Dendritic cell treated with granulocyte-macrophage colony-stimulating factor and Interleukin-4, amounts not matched to agents 40 ng/mL and 50 ng/mL, for 4 days (primary cell): ENCODE measurements around the gene ERMP1.
"Not testable (repeated sequence)": the region's sequence is repeated elsewhere in the genome, so short reads cannot be mapped to it uniquely, and the experiment has no call there.

Experiments
- H3K27ac Mint-ChIP-seq: one replicate; pipeline ENCODE4 v1.8.0; 2022; ENCODE audit warnings: mild to moderate bottlenecking, mixed read lengths
- H3K27me3 Mint-ChIP-seq: one replicate; pipeline ENCODE4 v1.8.0; 2022; ENCODE audit warnings: mild to moderate bottlenecking, mixed read lengths
- H3K36me3 Mint-ChIP-seq: one replicate; pipeline ENCODE4 v1.8.0; 2022; ENCODE audit warnings: low read depth, mixed read lengths
- H3K4me1 Mint-ChIP-seq: one replicate; pipeline ENCODE4 v1.8.0; 2022; ENCODE audit warnings: low read depth, mixed read lengths
- H3K4me3 Mint-ChIP-seq: one replicate; pipeline ENCODE4 v1.8.0; 2022; ENCODE audit warnings: mild to moderate bottlenecking, moderate library complexity, mixed read lengths
- H3K9me3 Mint-ChIP-seq: one replicate; pipeline ENCODE4 v1.8.0; 2022; ENCODE audit warnings: mixed read lengths
- intact Hi-C: fragments of 100-400 bp; cut with micrococcal nuclease; formaldehyde crosslinking; loops from one replicate; pipeline ENCODE4 v1.15.0; 2022

Gene ERMP1

DNA sequence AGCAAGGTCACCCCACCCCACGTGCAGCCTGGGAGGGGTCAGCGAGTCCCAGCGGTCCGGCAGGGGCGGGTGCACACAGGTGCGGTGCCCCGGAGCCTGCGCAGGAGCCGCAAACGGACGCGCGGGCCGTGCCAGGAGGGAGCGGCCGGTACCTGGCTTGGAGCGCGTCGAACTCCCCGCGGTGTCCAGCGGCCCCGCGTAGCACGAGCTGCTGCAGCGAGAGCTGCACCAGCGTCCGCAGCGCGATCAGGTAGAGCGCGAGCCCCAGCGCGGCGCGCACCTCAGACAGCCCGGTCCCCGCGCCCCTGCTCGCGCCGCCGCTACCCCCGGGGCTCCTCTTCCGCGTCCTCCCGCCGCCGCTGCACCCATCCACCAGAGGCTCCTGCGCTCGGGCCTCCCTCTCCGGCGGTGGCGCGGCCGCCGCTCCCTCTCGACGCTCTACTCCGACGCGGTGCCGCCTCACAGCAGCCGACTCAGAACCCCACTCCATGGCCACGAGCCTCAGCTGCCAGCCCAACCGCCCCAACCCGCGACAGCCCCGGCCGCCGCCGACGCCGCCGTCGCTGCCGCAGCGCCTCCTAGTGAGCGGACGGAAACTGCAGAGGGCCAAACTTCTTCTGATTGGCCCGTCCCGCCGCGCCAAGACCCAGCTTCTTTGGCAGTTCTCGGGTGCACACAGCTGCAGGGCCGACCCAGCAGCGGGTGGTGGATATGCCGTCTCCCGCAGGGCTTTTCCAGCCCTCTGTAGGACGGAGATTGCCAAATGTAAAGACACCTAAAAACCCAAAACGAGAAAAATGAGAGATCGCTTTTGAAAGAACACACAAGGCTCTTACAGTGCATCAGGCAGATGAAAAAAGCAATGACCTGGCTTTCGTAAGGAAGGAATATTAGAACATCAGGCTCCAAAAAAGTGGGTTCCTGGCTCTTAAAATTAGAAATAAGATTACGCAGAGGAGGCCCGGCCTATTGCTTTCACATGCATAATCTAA, at the start of gene ERMP1:
ERMP1 (minus strand) TSS at position 580 of the 992 bp plus-strand sequence; CDS start at position 490, 90 bp downstream.
- Mint-ChIP-seq H3K27ac (peak within 1 kb of the TSS; percentile 74), H3K27me3 (peaks cover 1% of the 10 kb centered on the region), H3K36me3 (peaks cover 5% of the 10 kb centered on the region), H3K4me3 (peak within 1 kb of the TSS; percentile 88), H3K4me1 (peaks cover 25% of the 10 kb centered on the region), H3K9me3 (peaks cover 15% of the 10 kb centered on the region)
- intact Hi-C loops: no loop called here

DNA sequence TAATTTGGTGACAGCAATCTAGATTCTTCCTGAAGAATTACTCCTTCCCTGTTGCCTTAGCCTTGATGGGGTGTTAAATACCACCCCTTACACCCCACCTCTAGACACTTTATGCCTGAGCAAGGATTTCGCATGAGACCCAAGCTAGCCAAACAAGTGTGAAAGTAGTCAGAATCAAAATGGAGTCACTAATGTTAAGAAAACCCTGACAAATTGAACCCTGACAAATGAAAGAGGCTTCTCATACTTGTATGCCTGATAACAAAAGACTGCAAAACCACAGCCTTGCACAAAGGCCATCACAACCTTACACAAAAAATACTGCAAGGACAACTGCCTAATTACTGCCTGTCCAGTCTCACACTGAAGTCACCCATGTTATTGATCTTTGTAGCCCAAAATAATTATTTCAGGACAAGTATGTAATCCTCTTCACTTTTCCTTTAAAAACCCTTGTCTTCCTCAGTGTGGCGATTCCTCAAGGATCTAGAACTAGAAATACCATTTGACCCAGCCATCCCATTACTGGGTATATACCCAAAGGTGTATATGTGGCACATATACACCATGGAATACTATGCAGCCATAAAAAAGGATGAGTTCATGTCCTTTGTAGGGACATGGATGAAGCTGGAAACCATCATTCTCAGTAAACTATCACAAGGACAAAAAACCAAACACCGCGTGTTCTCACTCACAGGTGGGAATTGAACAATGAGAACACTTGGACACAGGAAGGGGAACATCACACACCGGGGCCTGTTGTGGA, 49.5 kb upstream of the ERMP1 start:
- H3K36me3 Mint-ChIP-seq, H3K4me3 Mint-ChIP-seq, H3K4me1 Mint-ChIP-seq, intact Hi-C loops, H3K9me3 Mint-ChIP-seq, H3K27ac Mint-ChIP-seq, H3K27me3 Mint-ChIP-seq: not testable (repeated sequence)

DNA sequence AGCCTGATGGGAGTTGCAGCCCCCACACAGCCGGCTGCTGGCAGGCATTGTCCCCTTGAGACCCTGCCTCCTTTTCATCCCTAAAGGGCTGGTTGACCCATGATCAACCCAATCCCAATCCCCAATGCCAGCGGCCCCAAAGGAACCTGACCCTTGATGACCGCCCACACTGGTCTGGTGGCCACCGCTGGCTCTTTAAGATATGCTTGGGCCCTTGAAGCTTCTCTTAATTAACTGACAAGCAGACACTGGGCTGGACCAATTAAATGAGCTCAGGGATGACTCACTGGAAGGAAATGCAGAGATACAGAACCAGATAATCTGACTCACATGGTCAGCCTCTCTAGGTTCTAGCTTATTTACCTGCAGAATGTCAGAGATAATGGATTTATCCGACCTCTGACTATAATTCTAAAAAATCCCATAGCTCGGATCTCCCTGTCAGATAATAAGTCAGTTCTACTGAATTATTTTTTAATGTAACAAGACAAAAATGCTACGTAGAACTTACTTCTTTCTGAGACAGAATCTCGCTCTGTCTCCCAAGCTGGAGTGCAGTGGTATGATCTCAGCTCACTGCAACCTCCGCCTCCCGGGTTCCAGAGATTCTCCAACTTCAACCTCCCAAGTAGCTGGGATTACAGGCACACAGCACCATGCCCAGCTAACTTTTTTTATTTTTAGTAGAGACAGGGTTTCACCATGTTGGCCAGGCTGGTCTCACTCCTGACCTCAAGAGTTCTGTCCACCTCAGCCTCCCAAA, 46.7 kb upstream of the ERMP1 start:
- Mint-ChIP-seq H3K4me3 (no peak overlapping the region), H3K27ac (no peak overlapping the region), H3K9me3 (no peaks in the 10 kb centered on the region), H3K4me1 (no peaks in the 10 kb centered on the region), H3K27me3 (no peaks in the 10 kb centered on the region), H3K36me3 (no peaks in the 10 kb centered on the region)
- intact Hi-C loops: no loop called here

DNA sequence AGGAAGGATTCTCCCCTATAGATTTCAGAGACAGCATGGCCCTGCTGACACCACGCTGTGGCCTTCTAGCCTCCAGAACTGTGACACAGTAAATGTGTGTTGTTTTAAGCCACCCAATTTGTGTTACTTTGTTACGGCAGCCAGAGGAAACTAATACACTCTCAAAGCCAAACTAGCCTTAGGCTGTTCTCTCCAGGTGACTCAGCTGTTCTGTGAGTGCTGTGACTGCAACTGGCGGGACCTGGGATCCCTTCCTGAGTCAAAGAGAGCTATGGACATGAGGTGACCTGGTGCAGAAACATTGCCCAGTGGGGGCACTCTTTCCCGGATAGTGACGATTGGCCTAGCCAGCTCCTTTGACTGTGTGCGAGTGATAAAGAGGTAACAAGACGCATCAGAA, 43.8 kb upstream of the ERMP1 start:
- intact Hi-C loops: no loop called here
- H3K9me3 Mint-ChIP-seq: no peaks in the 10 kb centered on the region
- H3K27ac Mint-ChIP-seq: no peak overlapping the region
- no peaks in the 10 kb centered on the region for H3K4me1 Mint-ChIP-seq
- no peak overlapping the region for H3K4me3 Mint-ChIP-seq
- H3K27me3 Mint-ChIP-seq: no peaks in the 10 kb centered on the region
- H3K36me3 Mint-ChIP-seq: no peaks in the 10 kb centered on the region

DNA sequence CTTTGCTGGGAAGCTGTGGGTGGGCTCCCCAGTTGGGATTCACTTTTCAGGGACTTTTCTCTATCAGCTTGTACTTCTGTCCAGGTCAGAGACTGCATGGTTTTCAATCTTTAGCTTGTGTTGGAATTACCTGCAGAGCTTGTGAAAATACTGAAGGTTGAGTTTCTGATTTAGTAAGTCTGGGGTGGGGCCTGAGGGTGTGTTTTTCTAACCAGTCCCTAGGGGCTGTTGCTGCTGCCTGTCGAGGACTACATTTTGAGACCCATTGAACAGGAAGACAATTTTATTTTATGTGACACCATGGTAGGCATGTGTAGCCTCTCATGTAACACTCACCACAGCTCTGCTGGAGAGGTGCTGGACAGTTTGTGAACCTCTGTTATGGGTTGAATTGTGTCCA, 43.1 kb upstream of the ERMP1 start:
- H3K27ac Mint-ChIP-seq: no peak overlapping the region
- intact Hi-C loops: no loop called here

DNA sequence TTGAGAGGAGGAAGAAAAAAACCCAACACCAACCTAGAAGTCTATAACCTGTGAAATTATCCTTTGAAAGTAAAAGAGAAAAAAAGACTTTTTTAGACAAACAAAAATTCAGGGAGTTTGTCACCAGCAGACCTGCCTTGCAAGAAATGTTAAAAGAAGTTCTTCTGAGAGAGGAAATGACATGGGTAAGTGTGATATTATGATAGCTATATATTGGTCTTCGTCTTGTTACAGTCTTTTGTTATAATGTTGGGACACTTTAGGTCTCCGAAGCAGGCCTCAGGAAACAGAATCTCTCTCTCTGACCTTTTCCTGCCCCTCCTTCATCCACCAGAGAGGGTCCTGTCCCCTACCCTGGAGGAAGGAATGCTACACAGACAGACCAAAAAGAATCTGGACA, 41.1 kb upstream of the ERMP1 start:
- intact Hi-C loops: no loop called here
- Mint-ChIP-seq H3K27me3 (no peaks in the 10 kb centered on the region), H3K9me3 (no peaks in the 10 kb centered on the region), H3K4me3 (no peak overlapping the region), H3K27ac (no peak overlapping the region), H3K4me1 (no peaks in the 10 kb centered on the region), H3K36me3 (no peaks in the 10 kb centered on the region)

More for the DNA sequence above, 43.1 kb upstream of the ERMP1 start:
- Mint-ChIP-seq H3K4me3 (no peak overlapping the region), H3K27me3 (no peaks in the 10 kb centered on the region), H3K4me1 (no peaks in the 10 kb centered on the region), H3K9me3 (no peaks in the 10 kb centered on the region), H3K36me3 (no peaks in the 10 kb centered on the region)

DNA sequence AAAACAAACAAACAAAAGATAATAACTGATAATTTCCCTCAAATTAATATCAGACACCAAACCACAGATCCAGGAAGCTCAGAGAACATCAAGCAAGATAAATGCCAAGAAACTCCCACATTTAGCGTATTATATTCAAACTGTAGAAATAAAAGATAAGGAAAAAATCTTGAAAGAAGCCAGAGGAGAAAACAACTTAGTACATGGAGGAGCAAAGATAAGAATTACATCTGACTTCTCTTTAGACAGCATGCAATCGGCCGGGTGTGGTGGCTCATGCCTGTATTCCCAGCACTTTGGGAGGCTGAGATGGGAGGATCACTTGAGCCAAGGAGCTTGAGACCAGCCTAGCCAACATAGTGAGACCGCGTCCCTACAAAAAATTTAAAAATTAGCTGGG, 40.5 kb upstream of the ERMP1 start:
- Mint-ChIP-seq H3K4me3 (no peak overlapping the region), H3K27me3 (no peaks in the 10 kb centered on the region), H3K27ac (no peak overlapping the region), H3K9me3 (no peaks in the 10 kb centered on the region), H3K4me1 (no peaks in the 10 kb centered on the region), H3K36me3 (no peaks in the 10 kb centered on the region)
- intact Hi-C loops: no loop called here

GRCh38 chr9:5872511-5872910, 39.6 kb upstream of the ERMP1 start:
- intact Hi-C loops: no loop called here
- H3K9me3 Mint-ChIP-seq: no peaks in the 10 kb centered on the region
- H3K4me1 Mint-ChIP-seq: no peaks in the 10 kb centered on the region
- no peaks in the 10 kb centered on the region for H3K36me3 Mint-ChIP-seq
- no peaks in the 10 kb centered on the region for H3K27me3 Mint-ChIP-seq
- H3K4me3 Mint-ChIP-seq: no peak overlapping the region
- no peak overlapping the region for H3K27ac Mint-ChIP-seq

DNA sequence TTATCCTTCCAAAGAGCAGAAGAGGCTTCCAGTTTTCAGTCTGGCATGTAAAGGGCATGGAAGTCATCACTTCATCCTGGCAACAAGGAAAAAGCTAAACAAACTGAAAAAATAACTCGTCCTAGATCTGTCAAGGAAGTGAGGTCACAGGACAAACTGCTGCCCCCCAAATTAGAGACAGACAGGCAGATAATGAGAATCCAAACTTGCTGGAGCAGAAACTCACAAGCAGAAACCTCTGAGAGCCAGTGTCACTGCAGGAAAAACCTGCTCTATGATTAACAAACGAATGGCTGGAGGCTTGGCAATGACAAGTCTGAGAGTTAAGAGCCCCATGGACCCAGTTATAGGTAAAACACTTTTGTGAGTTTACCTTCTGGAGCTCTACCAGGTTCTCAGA, 38.9 kb upstream of the ERMP1 start:
- intact Hi-C loops: no loop called here
- H3K4me1 Mint-ChIP-seq: no peaks in the 10 kb centered on the region

GRCh38 chr9:5870691-5871090, 37.8 kb upstream of the ERMP1 start:
- Mint-ChIP-seq H3K4me3 (no peak overlapping the region), H3K27ac (no peak overlapping the region), H3K36me3 (no peaks in the 10 kb centered on the region), H3K4me1 (no peaks in the 10 kb centered on the region), H3K9me3 (no peaks in the 10 kb centered on the region), H3K27me3 (no peaks in the 10 kb centered on the region)
- intact Hi-C loops: no loop called here

More for the DNA sequence above, 38.9 kb upstream of the ERMP1 start:
- Mint-ChIP-seq H3K4me3 (no peak overlapping the region), H3K27ac (no peak overlapping the region), H3K9me3 (no peaks in the 10 kb centered on the region), H3K27me3 (no peaks in the 10 kb centered on the region), H3K36me3 (no peaks in the 10 kb centered on the region)

- Mint-ChIP-seq H3K27ac (no peak overlapping the region), H3K4me3 (no peak overlapping the region), H3K4me1 (no peaks in the 10 kb centered on the region), H3K9me3 (no peaks in the 10 kb centered on the region), H3K36me3 (no peaks in the 10 kb centered on the region), H3K27me3 (no peaks in the 10 kb centered on the region)
- intact Hi-C loops: no loop called here
These were observed 37.1 kb upstream of the ERMP1 start for GRCh38 chr9:5870020-5870339.

- intact Hi-C loops: no loop called here
- H3K4me3 Mint-ChIP-seq: no peak overlapping the region
These were observed 36.5 kb upstream of the ERMP1 start for GRCh38 chr9:5869315-5870019.

GRCh38 chr9:5868235-5868634, 35.3 kb upstream of the ERMP1 start:
- H3K27ac Mint-ChIP-seq: no peak overlapping the region
- H3K9me3 Mint-ChIP-seq: no peaks in the 10 kb centered on the region
- H3K27me3 Mint-ChIP-seq: no peaks in the 10 kb centered on the region
- no peaks in the 10 kb centered on the region for H3K4me1 Mint-ChIP-seq
- intact Hi-C loops: no loop called here
- H3K4me3 Mint-ChIP-seq: no peak overlapping the region
- no peaks in the 10 kb centered on the region for H3K36me3 Mint-ChIP-seq

More at GRCh38 chr9:5869315-5870019, 36.5 kb upstream of the ERMP1 start:
- Mint-ChIP-seq H3K27ac (no peak overlapping the region), H3K9me3 (no peaks in the 10 kb centered on the region), H3K36me3 (no peaks in the 10 kb centered on the region), H3K4me1 (no peaks in the 10 kb centered on the region), H3K27me3 (no peaks in the 10 kb centered on the region)
